ENCODE measurements around the gene TTC7B. TPM values are rescaled to one million over a fixed set of nuclear protein-coding genes. Genes with fewer than 3 reads are reported as not detected.

TTC7B gene
- total and polyA plus RNA-seq, 12 donors = 10.0 to 58.4 (median 24.7) TPM

DNA sequence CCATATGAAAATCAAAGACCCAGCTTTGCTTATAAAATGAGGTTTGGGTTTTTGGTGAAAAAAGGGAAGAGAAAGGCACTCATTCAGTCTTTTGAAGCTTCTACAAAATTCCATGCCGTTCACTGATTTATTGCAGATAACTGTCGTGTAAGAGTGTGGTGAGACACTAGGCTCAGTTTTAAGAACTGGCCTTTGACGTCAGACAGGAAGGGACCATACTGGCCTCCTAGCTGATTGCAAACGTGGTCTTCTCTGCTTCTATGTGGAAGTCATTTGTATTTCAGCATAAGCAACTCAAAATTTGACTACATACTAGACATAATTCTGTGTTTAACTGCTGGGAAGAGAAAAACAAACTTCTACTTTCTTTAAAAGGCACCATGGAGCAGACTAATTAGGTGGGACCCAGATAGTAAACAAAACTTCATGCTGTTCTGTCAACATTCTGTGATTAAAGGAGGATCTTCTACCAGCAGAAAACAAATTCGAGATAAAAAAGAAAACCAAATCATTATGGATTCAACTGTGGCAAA is 168.7 kb downstream of the TTC7B start:
- Histone ChIP-seq H3K27ac (no peak overlapping the region), H3K27me3 (no peaks in the 10 kb centered on the region), H3K4me3 (no peak overlapping the region), H3K36me3 (replicated peaks in 1 of 2) (peaks cover 0 to 3% of the 10 kb centered on the region in 2 donors), H3K9me3 (replicated peaks in 1 of 3) (no peaks in the 10 kb centered on the region), H3K4me1 (replicated peaks in 1 of 2) (peaks cover 0 to 7% of the 10 kb centered on the region in 2 donors)
- intact Hi-C loops (cut with DNase I) = no loop called here
- 59 to 73% (median 63%) methylated on average over 5 of the region's 5 CpGs for WGBS, 4 donors
- DNase-seq = no peak
- TF ChIP-seq, protein P1, sequence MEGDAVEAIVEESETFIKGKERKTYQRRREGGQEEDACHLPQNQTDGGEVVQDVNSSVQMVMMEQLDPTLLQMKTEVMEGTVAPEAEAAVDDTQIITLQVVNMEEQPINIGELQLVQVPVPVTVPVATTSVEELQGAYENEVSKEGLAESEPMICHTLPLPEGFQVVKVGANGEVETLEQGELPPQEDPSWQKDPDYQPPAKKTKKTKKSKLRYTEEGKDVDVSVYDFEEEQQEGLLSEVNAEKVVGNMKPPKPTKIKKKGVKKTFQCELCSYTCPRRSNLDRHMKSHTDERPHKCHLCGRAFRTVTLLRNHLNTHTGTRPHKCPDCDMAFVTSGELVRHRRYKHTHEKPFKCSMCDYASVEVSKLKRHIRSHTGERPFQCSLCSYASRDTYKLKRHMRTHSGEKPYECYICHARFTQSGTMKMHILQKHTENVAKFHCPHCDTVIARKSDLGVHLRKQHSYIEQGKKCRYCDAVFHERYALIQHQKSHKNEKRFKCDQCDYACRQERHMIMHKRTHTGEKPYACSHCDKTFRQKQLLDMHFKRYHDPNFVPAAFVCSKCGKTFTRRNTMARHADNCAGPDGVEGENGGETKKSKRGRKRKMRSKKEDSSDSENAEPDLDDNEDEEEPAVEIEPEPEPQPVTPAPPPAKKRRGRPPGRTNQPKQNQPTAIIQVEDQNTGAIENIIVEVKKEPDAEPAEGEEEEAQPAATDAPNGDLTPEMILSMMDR (IDR thresholded peaks at IDR 0.05) = no peak
- TF ChIP-seq POLR2A (IDR thresholded peaks at IDR 0.05) = no peak

- H3K4me1 ChIP-seq (replicated peaks in 1 of 2) = peaks cover 0 to 7% of the 10 kb centered on the region in 2 donors
- H3K36me3 ChIP-seq (replicated peaks in 1 of 2) = no peaks in the 10 kb centered on the region
- H3K9me3 ChIP-seq (replicated peaks in 1 of 3) = no peaks in the 10 kb centered on the region
- no peak for DNase-seq
- no peak overlapping the region for H3K4me3 ChIP-seq
- H3K27ac ChIP-seq = no peak overlapping the region
- TF ChIP-seq, protein P1 (IDR thresholded peaks at IDR 0.05) = no peak
- no peak for TF ChIP-seq POLR2A (IDR thresholded peaks at IDR 0.05)
- intact Hi-C loops (cut with DNase I) = no loop called here
- 89 to 95% (median 93%) methylated on average over 6 of the region's 6 CpGs for WGBS, 4 donors
- H3K27me3 ChIP-seq = no peaks in the 10 kb centered on the region
These were observed 170.3 kb downstream of the TTC7B start for GRCh38 chr14:90645842-90646443.

GRCh38 chr14:90644882-90645281 is 171.3 kb downstream of the TTC7B start:
- no peak overlapping the region for H3K27ac ChIP-seq
- H3K36me3 ChIP-seq (replicated peaks in 1 of 2) = no peaks in the 10 kb centered on the region
- H3K4me1 ChIP-seq (replicated peaks in 1 of 2) = peaks cover 0 to 7% of the 10 kb centered on the region in 2 donors
- H3K4me3 ChIP-seq = no peak overlapping the region
- intact Hi-C loops (cut with DNase I) = no loop called here
- TF ChIP-seq, protein P1 (IDR thresholded peaks at IDR 0.05) = no peak
- TF ChIP-seq POLR2A (IDR thresholded peaks at IDR 0.05) = no peak
- H3K27me3 ChIP-seq = no peaks in the 10 kb centered on the region
- WGBS, 4 donors = 67 to 76% (median 72%) methylated on average over 4 of the region's 4 CpGs
- no peaks in the 10 kb centered on the region for H3K9me3 ChIP-seq (replicated peaks in 1 of 3)
- DNase-seq = no peak

GRCh38 chr14:90643982-90644670 is 172.1 kb downstream of the TTC7B start:
- TF ChIP-seq, protein P1 (IDR thresholded peaks at IDR 0.05) = no peak
- TF ChIP-seq POLR2A (IDR thresholded peaks at IDR 0.05) = no peak
- Histone ChIP-seq H3K4me1 (replicated peaks in 1 of 2) (peaks cover 0 to 7% of the 10 kb centered on the region in 2 donors), H3K36me3 (replicated peaks in 1 of 2) (no peaks in the 10 kb centered on the region), H3K9me3 (replicated peaks in 1 of 3) (no peaks in the 10 kb centered on the region), H3K27ac (no peak overlapping the region), H3K4me3 (no peak overlapping the region), H3K27me3 (no peaks in the 10 kb centered on the region)
- WGBS, 4 donors = 80 to 85% (median 82%) methylated on average over 9 of the region's 9 CpGs
- intact Hi-C loops (cut with DNase I) = no loop called here
- no peak for DNase-seq

All from adrenal gland (tissue), 12 donors.